HG03442 (cell line): Measurements from ENCODE around the gene ITSN2.
"Not testable (repeated sequence)": the region's sequence is repeated elsewhere in the genome, so short reads cannot be mapped to it uniquely, and the experiment has no call there.

ENCODE experiments used
- ATAC-seq: cut with Tn5 transposase; IDR thresholded peaks from one replicate; pipeline ENCODE4 v1.9.1; 2021; ENCODE audit warnings: mild to moderate bottlenecking, moderate library complexity; ENCODE audit not compliant: unreplicated experiment

The ITSN2 gene

GRCh38 chr2:24360050-24360962 lies at the start of gene ITSN2:
Gene ITSN2 (minus strand): TSS chr2:24360536. CDS start chr2:24328082, 32,454 bp downstream.
- ATAC-seq = peak; percentile 72

GRCh38 chr2:24409171-24409570 lies 48.8 kb upstream of the ITSN2 start:
- ATAC-seq = no peak

DNA sequence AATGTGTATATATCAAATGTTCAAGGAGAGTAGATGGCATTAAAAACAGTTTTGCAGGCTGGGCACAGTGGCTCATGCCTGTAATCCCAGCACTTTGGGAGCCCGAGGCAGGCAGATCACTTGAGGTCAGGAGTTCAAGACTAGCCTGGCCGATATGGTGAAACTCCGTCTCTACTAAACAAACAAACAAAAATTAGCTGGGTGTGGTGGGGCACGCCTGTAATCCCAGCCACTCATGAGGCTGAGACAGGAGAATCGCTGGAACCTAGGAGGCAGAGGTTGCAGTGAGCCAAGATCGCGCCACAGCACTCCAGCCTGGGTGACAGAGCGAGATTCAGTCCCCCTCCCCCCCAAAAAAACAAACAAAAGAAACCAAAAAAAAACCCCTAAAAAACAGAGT lies 48.4 kb upstream of the ITSN2 start:
- not testable (repeated sequence) for ATAC-seq

GRCh38 chr2:24404491-24404921 lies 44.2 kb upstream of the ITSN2 start:
- no peak for ATAC-seq

DNA sequence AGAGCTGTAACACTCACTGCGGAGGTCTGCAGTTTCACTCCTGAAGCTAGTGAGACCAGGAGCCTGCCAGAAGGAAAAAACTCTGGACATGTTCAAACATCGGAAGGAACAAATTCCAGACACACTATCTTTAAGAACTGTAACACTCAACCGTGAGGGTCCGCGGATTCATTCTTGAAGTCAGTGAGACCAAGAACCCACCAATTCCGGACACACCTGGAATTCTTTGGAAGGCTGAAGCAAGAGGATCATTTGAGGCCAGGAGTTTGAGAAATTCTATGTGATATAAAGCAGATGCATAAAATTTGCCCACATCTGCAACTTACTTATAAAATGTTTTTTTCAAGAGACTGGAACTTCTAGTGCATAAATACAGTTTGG lies 43.5 kb upstream of the ITSN2 start:
- no peak for ATAC-seq

DNA sequence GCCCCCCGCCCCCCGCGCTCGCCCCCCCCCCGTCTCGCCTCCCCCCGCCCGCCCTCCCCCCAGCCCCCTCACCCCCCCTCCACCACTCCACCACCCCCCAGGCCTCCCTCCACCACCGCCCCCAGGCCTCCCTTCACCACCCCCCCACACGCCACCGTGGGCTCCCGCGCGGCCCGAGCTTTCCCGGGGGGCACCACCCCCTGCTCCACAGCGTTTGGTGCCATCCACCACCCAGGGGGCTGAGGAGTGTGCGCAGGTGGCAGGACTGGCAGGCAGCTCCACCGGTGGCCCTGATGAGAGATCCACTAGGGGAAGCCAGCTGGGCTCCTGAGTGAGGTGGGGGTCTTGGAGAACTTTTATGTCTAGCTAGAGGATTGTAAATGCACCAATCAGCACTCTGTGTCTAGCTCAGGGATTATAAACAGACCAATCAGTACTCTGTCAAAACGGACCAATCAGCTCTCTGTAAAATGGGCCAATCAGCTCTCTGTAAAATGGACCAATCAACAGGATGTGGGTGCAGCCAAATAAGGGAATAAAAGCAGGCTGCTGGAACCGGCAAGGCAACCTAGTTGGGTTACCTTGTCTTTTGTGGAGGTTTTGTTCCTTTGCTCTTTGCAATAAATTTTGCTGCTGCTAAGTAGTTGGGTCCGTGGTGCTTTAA lies 43.0 kb upstream of the ITSN2 start:
- ATAC-seq = no peak

GRCh38 chr2:24402242-24403097 lies 42.1 kb upstream of the ITSN2 start:
- ATAC-seq = no peak

DNA sequence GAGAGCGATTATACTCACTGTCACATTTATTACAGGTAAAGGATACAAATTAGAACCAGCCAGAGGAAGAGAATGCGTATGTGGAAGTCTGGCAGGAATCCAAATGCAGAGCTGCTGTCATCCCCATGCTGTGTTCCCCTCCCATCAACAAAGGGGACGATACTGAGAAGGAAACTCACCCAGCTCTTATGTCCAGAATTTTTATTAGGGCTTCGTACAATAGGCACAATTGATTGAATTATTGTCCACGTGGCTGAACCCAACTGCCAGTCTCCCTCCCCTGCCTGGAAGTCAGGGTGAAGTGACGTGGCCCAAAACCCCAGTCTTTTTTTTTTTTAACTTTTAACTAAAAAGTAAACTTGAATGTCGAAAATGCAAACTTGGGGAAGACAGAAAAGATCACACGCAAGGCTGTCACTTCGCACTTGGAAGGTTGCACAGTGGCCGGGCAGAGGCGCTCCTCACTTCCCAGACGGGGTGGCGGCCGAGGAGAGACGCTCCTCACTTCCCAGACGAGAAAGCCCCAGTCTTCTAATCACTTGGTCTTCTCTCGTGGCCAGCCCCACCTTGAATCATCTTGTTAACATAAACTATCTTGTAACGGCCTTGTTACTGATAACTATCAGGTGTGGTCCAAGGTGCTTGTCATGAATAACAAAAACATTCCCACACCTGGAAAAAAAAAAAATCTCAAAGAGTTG lies 40.0 kb upstream of the ITSN2 start:
- no peak for ATAC-seq

- ATAC-seq = no peak
Observed at GRCh38 chr2:24399434-24400206, 39.3 kb upstream of the ITSN2 start.

GRCh38 chr2:24394998-24395397 lies 34.7 kb upstream of the ITSN2 start:
- no peak for ATAC-seq

GRCh38 chr2:24392542-24393059 lies 32.3 kb upstream of the ITSN2 start:
- no peak for ATAC-seq

- ATAC-seq = no peak
Observed at GRCh38 chr2:24385366-24385765, 25.0 kb upstream of the ITSN2 start.

DNA sequence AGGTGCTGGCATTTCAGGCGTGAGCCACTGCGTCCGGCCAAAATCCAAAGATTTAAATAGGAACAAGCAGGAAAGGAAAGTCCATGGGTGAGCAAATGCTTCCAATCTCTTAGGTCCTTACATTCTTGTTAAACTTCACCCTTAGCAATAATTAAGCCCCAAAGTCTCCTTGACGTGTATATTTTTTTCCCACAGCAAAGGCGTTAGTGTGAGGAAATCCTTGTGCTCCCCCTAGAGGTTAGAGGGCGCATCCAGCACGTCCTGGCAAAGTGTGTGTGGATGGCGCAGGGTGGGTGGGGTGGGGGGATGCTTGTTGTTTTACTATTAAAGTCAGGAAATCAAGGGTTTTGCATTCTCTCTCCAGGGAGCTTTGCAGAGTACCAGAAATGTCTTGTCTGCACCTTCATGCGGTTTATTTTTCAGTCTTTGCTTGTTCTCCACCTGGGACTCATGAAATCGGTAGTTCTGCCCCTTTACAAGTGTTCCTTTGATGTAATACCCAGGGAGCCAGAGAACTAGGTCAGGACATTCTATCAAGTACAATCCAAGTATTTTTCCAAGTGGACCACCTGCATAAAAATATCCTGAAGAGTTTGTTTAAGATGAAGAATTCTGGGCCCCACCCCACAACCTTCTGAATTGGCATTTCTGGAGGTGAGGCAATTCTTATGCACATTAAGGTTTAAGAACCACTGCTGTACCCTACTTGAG lies 22.2 kb upstream of the ITSN2 start:
- no peak for ATAC-seq

GRCh38 chr2:24380820-24381219 lies 20.5 kb upstream of the ITSN2 start:
- no peak for ATAC-seq

- no peak for ATAC-seq
Observed at GRCh38 chr2:24375349-24376087, 15.2 kb upstream of the ITSN2 start.

DNA sequence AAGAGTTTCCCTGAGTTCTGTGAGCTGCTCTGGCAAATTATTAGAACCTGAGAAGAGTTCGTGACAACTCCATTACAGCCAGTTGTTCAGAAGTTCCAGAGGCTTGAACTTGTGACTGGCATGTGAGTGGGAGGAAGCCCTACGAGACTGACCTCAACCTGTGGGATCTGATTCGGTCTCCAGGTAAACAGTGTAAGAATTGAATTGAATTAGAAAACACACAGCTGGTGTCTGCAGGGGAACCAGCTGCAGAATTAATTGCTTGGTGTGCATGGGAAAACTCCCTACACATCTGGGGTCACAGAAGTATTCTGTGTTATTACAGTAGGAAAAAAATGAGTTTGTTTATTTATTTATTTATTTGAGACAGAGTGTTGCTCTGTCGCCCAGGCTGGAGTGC lies 14.0 kb upstream of the ITSN2 start:
- ATAC-seq = no peak

- ATAC-seq = no peak
Observed at GRCh38 chr2:24372033-24372432, 11.7 kb upstream of the ITSN2 start.

GRCh38 chr2:24365826-24366225 lies 5.5 kb upstream of the ITSN2 start:
- ATAC-seq = no peak
